Caco-2 (cell line): ENCODE results near the gene UBE2U. TPM values are rescaled to one million over a fixed set of nuclear protein-coding genes. Genes with fewer than 3 reads are reported as not detected.

ENCODE experiments used
- BruUV-seq: library from RNA; stranded (reverse); fragments of 400-500 nt; replicated peaks from 2 replicates; lab custom pipeline; 2021; lab: Mats Ljungman, UMichigan
- CTCF ChIA-PET: fragments of 300-600 bp; sonication (Branson Sonifier 250); formaldehyde crosslinking; loops from one replicate; lab custom pipeline; 2022; ENCODE audit warnings: antibody characterized with exemption; lab: Charles Lee
- POLR2A ChIA-PET: fragments of 300-600 bp; sonication (Branson Sonifier 250); formaldehyde crosslinking; loops from one replicate; lab custom pipeline; 2022; ENCODE audit warnings: antibody characterized with exemption; lab: Charles Lee
- DNase-seq, 2 experiments: peaks; one replicate each; pipeline versions ENCODE4 v3.0.0 to v3.0.0-alpha.2; 2020 to 2022
- H3K27me3 ChIP-seq: replicated peaks from 2 replicates; pipeline ENCODE4 v1.6.0; 2011; ENCODE audit warnings: low read length; ENCODE audit not compliant: control insufficient read depth, insufficient read depth
- H3K36me3 ChIP-seq: 2 replicates; pipeline ENCODE4 v1.5.1; 2011; ENCODE audit warnings: low read length; ENCODE audit not compliant: control insufficient read depth, insufficient read depth
- H3K4me1 ChIP-seq: fragments of 250-450 bp; sonication (Bioruptor Pico); 2 replicates; pipeline ENCODE4 v1.5.1; 2020; ENCODE audit warnings: mild to moderate bottlenecking
- H3K4me3 ChIP-seq: 2 replicates; pipeline ENCODE4 v1.5.1; 2011; ENCODE audit warnings: low read depth, mild to moderate bottlenecking, control low read depth, low read length
- H3K9me3 ChIP-seq: fragments of 250-450 bp; sonication (Bioruptor Pico); 2 replicates; pipeline ENCODE4 v1.5.1; 2020; ENCODE audit warnings: mild to moderate bottlenecking, moderate library complexity
- H3K27ac Mint-ChIP-seq: one replicate; pipeline ENCODE4 v1.8.0; 2022; ENCODE audit warnings: mixed read lengths; ENCODE audit not compliant: unreplicated experiment
- H3K27me3 Mint-ChIP-seq: one replicate; pipeline ENCODE4 v1.8.0; 2022; ENCODE audit warnings: mixed read lengths; ENCODE audit not compliant: insufficient read depth, unreplicated experiment
- H3K36me3 Mint-ChIP-seq: one replicate; pipeline ENCODE4 v1.8.0; 2022; ENCODE audit warnings: mild to moderate bottlenecking, mixed read lengths; ENCODE audit not compliant: insufficient read depth, unreplicated experiment
- H3K4me1 Mint-ChIP-seq: one replicate; pipeline ENCODE4 v1.8.0; 2022; ENCODE audit warnings: low read depth, mixed read lengths; ENCODE audit not compliant: unreplicated experiment
- H3K4me3 Mint-ChIP-seq: one replicate; pipeline ENCODE4 v1.8.0; 2022; ENCODE audit warnings: mild to moderate bottlenecking, moderate library complexity, mixed read lengths; ENCODE audit not compliant: unreplicated experiment
- H3K9me3 Mint-ChIP-seq: one replicate; pipeline ENCODE4 v1.8.0; 2022; ENCODE audit warnings: mixed read lengths; ENCODE audit not compliant: unreplicated experiment
- intact Hi-C: fragments of 100-400 bp; cut with micrococcal nuclease; formaldehyde crosslinking; loops from one replicate; pipeline ENCODE4 v1.10.0; 2022; ENCODE audit not compliant: unreplicated experiment
- total RNA-seq: library from RNA; stranded (reverse); gene quantifications from 2 replicates; pipeline ENCODE4 v1.2.3, GENCODE V29; 2022
- TF ChIP-seq, protein P1 (sequence below), 2 experiments: fragments of 200-600 bp in 1 of 2; IDR thresholded peaks; 1 replicate in 1 of 2; 2 replicates in 1 of 2; pipeline versions ENCODE4 v1.5.1 to v1.8.0; 2011 to 2022; ENCODE audit warnings: antibody characterized with exemption in 1 of 2, control low read depth in 1 of 2, inconsistent platforms in 1 of 2, low read depth in 1 of 2, low read length in 1 of 2, mild to moderate bottlenecking in 1 of 2, moderate library complexity in 1 of 2; ENCODE audit not compliant: insufficient read depth in 1 of 2, severe bottlenecking in 1 of 2, unreplicated experiment in 1 of 2

UBE2U gene
- total RNA-seq, 1 experiment from 2014 or later = not detected

DNA sequence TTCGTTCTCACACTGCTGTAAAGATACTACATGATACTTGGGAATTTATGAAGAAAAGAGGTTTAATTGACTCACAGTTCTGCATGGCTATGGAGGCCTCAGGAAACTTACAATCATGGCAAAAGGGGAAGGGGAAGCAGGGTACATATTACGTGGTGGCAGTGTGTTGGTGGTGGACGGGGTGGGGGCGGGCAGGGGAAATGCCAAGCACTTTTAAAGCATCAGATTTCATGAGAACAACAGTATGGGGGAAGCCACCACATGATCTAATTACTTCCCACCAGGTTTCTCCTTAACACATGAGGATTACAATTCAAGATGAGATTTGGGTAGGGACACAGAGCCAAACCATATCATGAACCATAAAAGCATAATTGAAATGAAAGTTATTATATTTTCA lies 88.5 kb downstream of the UBE2U start:
- Histone ChIP-seq H3K4me3 (no peak overlapping the region), H3K27me3 (no peaks in the 10 kb centered on the region), H3K4me1 (no peaks in the 10 kb centered on the region), H3K9me3 (no peaks in the 10 kb centered on the region), H3K36me3 (no peaks in the 10 kb centered on the region)
- ChIA-PET CTCF (no interaction called here), POLR2A (no interaction called here)
- Mint-ChIP-seq H3K36me3 (no peaks in the 10 kb centered on the region), H3K4me1 (no peaks in the 10 kb centered on the region), H3K27ac (no peak overlapping the region), H3K4me3 (no peak overlapping the region), H3K9me3 (no peaks in the 10 kb centered on the region), H3K27me3 (peaks cover 3% of the 10 kb centered on the region)
- TF ChIP-seq, protein P1, sequence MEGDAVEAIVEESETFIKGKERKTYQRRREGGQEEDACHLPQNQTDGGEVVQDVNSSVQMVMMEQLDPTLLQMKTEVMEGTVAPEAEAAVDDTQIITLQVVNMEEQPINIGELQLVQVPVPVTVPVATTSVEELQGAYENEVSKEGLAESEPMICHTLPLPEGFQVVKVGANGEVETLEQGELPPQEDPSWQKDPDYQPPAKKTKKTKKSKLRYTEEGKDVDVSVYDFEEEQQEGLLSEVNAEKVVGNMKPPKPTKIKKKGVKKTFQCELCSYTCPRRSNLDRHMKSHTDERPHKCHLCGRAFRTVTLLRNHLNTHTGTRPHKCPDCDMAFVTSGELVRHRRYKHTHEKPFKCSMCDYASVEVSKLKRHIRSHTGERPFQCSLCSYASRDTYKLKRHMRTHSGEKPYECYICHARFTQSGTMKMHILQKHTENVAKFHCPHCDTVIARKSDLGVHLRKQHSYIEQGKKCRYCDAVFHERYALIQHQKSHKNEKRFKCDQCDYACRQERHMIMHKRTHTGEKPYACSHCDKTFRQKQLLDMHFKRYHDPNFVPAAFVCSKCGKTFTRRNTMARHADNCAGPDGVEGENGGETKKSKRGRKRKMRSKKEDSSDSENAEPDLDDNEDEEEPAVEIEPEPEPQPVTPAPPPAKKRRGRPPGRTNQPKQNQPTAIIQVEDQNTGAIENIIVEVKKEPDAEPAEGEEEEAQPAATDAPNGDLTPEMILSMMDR (IDR thresholded peaks at IDR 0.05; ENCODE audit: insufficient read depth in 1 of 2, low read depth in 1 of 2, low read length in 1 of 2, severe bottlenecking in 1 of 2, unreplicated experiment in 1 of 2) = no peak
- DNase-seq = no peak
- intact Hi-C loops = no loop called here
- BruUV-seq = no TSS peak

DNA sequence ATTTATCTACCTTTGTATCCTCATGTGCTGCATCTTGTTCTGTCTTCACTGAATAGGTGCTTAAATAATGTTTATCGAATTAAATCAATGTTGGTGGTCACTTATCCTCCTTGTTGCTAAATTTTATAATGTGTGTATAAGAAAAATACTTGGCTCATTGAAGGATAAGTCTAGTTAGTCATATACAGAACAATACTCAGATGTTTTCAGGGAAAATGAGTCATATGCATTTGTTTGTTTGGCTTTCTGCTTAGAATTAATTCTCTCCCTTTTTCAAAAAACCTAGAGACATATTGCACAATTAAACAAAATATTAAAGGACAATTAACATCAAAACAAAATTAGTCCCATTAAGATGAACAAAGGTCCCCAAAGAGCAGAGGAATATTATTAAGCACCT lies 89.0 kb downstream of the UBE2U start:
- TF ChIP-seq, protein P1 (IDR thresholded peaks at IDR 0.05; ENCODE audit: insufficient read depth in 1 of 2, low read depth in 1 of 2, low read length in 1 of 2, severe bottlenecking in 1 of 2, unreplicated experiment in 1 of 2) = no peak
- H3K9me3 ChIP-seq = no peaks in the 10 kb centered on the region
- no peak for DNase-seq
- no peak overlapping the region for H3K4me3 ChIP-seq
- peaks cover 3% of the 10 kb centered on the region for H3K27me3 Mint-ChIP-seq
- no peaks in the 10 kb centered on the region for H3K36me3 ChIP-seq
- intact Hi-C loops = no loop called here
- H3K27me3 ChIP-seq = no peaks in the 10 kb centered on the region
- no peaks in the 10 kb centered on the region for H3K36me3 Mint-ChIP-seq
- ChIA-PET POLR2A (no interaction called here), CTCF (no interaction called here)
- no peaks in the 10 kb centered on the region for H3K9me3 Mint-ChIP-seq
- no peak overlapping the region for H3K4me3 Mint-ChIP-seq
- no peaks in the 10 kb centered on the region for H3K4me1 ChIP-seq
- no peaks in the 10 kb centered on the region for H3K4me1 Mint-ChIP-seq
- no TSS peak for BruUV-seq
- no peak overlapping the region for H3K27ac Mint-ChIP-seq

DNA sequence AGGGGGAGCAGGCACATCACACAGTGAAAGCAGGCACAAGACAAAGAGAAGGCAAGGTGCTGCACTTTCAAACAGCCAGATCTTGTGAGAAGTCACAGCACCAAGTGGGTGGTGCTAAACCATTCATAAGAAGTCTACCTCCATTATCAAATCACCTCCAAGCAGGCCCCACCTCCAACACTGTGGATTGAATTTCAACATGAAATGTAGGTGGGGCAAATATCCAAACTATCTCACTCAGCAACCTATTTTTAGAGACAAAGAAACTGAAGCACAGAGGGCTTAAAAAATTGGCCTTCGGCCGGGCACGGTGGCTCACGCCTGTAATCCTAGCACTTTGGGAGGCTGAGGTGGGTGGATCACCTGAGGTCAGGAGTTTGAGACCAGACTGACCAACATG lies 90.4 kb downstream of the UBE2U start:
- Histone ChIP-seq H3K36me3 (no peaks in the 10 kb centered on the region), H3K4me3 (no peak overlapping the region), H3K4me1 (no peaks in the 10 kb centered on the region), H3K27me3 (no peaks in the 10 kb centered on the region), H3K9me3 (no peaks in the 10 kb centered on the region)
- no peak for DNase-seq
- ChIA-PET CTCF (no interaction called here), POLR2A (no interaction called here)
- Mint-ChIP-seq H3K27me3 (peaks cover 3% of the 10 kb centered on the region), H3K9me3 (no peaks in the 10 kb centered on the region), H3K4me3 (no peak overlapping the region), H3K27ac (no peak overlapping the region), H3K36me3 (no peaks in the 10 kb centered on the region), H3K4me1 (no peaks in the 10 kb centered on the region)
- intact Hi-C loops = no loop called here
- BruUV-seq = no TSS peak
- TF ChIP-seq, protein P1 (IDR thresholded peaks at IDR 0.05; ENCODE audit: insufficient read depth in 1 of 2, low read depth in 1 of 2, low read length in 1 of 2, severe bottlenecking in 1 of 2, unreplicated experiment in 1 of 2) = no peak
